C4-2B (cell line): Measurements from ENCODE around the gene CDIPT.

Source experiments
- CTCF ChIP-seq: fragments of 450-650 bp; conservative IDR thresholded peaks from 2 replicates; pipeline ENCODE4 v1.5.1; 2017; ENCODE audit warnings: mild to moderate bottlenecking
- ZFX ChIP-seq: fragments of 450-650 bp; IDR thresholded peaks from 2 replicates; pipeline ENCODE4 v1.6.1; 2017

GRCh38 chr16:29873319-29873718, 10.3 kb upstream of the CDIPT start:
- TF ChIP-seq CTCF (no peak), ZFX (no peak)
